Prostate gland (tissue), 2 donors: ENCODE results near the gene AFF3.

ENCODE experiments used
- CTCF ChIP-seq, 4 experiments: fragments of 200-600 bp in 2 of 4; fragments of 450-650 bp in 2 of 4; sonication (generic) in 2 of 4; IDR thresholded peaks; 1 replicate in 3 of 4; 2 replicates in 1 of 4; pipeline ENCODE4 v1.5.1; 2016 to 2019; ENCODE audit warnings: antibody characterized with exemption in 4 of 4, mild to moderate bottlenecking in 2 of 4, moderate library complexity in 2 of 4
- POLR2A ChIP-seq: fragments of 450-650 bp; IDR thresholded peaks from one replicate; pipeline ENCODE4 v1.6.1; 2016; ENCODE audit warnings: antibody characterized with exemption, mild to moderate bottlenecking
- POLR2AphosphoS5 ChIP-seq: sonication (generic); formaldehyde crosslinking; IDR thresholded peaks from one replicate; pipeline ENCODE4 v1.6.1; 2017; ENCODE audit warnings: antibody characterized with exemption

GRCh38 chr2:100009743-100010142 is 132.6 kb downstream of the AFF3 start:
- TF ChIP-seq POLR2A (no peak), CTCF (IDR thresholded peaks at IDR 0.05) (no peak), POLR2AphosphoS5 (no peak)
